H1 (cell line): ENCODE measurements around the gene MBNL1. TPM values are rescaled to one million over a fixed set of nuclear protein-coding genes. Genes with fewer than 3 reads are reported as not detected.

Experiments
- KDM1A ChIP-seq: fragments of 200-600, 300-600 bp; sonication (generic); IDR thresholded peaks from 2 replicates; pipeline ENCODE4 v1.7.1; 2016; ENCODE audit warnings: mild to moderate bottlenecking, low read length, borderline replicate concordance
- MAX ChIP-seq: IDR thresholded peaks from 2 replicates; pipeline ENCODE4 v1.6.1; 2012; ENCODE audit warnings: inconsistent platforms
- PHF8 ChIP-seq: fragments of 200-600 bp; sonication (generic); conservative IDR thresholded peaks from 2 replicates; pipeline ENCODE4 v1.7.1; 2012; ENCODE audit warnings: low read depth, mild to moderate bottlenecking, inconsistent platforms, low read length, moderate library complexity
- RFX5 ChIP-seq: IDR thresholded peaks from 2 replicates; pipeline ENCODE4 v1.6.1; 2011; ENCODE audit warnings: low read depth, low read length, improper control_type of control experiment, borderline replicate concordance
- SP2 ChIP-seq: IDR thresholded peaks from 2 replicates; pipeline ENCODE4 v1.6.1; 2012; ENCODE audit warnings: mild to moderate bottlenecking, low read length, inconsistent platforms
- TAF7 ChIP-seq: optimal IDR thresholded peaks from 2 replicates; pipeline ENCODE3; 2011; ENCODE audit warnings: low read depth, mild to moderate bottlenecking, inconsistent platforms, low read length, moderate library complexity, borderline replicate concordance
- TBP ChIP-seq: IDR thresholded peaks from 2 replicates; pipeline ENCODE4 v1.6.1; 2011; ENCODE audit warnings: low read depth, low read length, improper control_type of control experiment
- TCF12 ChIP-seq: IDR thresholded peaks from 2 replicates; pipeline ENCODE4 v1.6.1; 2011; ENCODE audit warnings: low read depth, mild to moderate bottlenecking, low read length
- YY1 ChIP-seq: IDR thresholded peaks from 2 replicates; pipeline ENCODE4 v1.6.1; 2011; ENCODE audit warnings: low read depth, mild to moderate bottlenecking, low read length
- polyA plus RNA-seq, 7 experiments: library from polyadenylated mRNA; depleted of rRNA in 3 of 7; stranded (reverse) in 5 of 7; unstranded in 2 of 7; fragments of >200 nt in 5 of 7; fragments of 200-250 nt in 2 of 7; gene quantifications; 1 replicate in 5 of 7; 2 replicates in 1 of 7; 4 replicates in 1 of 7; pipeline versions ENCODE4 v1.2.1 to v1.2.3, GENCODE V29; 2011 to 2013; ENCODE audit warnings: missing spikeins in 2 of 7, mixed read lengths in 2 of 7
- total RNA-seq: library from RNA; stranded (reverse); fragmentation: NEBNext Ultra II Directional; extraction: Animal tissue kit (Norgen Biotek cat#: 25700); gene quantifications from 2 replicates; pipeline ENCODE4 v1.2.1, GENCODE V29; 2021

The MBNL1 gene
- total and polyA plus RNA-seq, 2 of the 8 experiments (the other 6 are each of a cell fraction or from before 2014, with no cell fraction given): 5.0 to 16.4 TPM

- TF ChIP-seq TBP (no peak), MAX (no peak), SP2 (no peak), PHF8 (no peak), TCF12 (no peak), RFX5 (no peak), TAF7 (no peak), KDM1A (no peak), YY1 (no peak)
- TF ChIP-seq, all 59 proteins: peak for 0
Measured at GRCh38 chr3:152287898-152288576, 19.3 kb downstream of the MBNL1 start (continued).
